ENCODE data around the gene SLU7. TPM values are rescaled to one million over a fixed set of nuclear protein-coding genes. Genes with fewer than 3 reads are reported as not detected.

SLU7 gene
- total RNA-seq: 30.4 and 44.3 TPM in 2 replicates

DNA sequence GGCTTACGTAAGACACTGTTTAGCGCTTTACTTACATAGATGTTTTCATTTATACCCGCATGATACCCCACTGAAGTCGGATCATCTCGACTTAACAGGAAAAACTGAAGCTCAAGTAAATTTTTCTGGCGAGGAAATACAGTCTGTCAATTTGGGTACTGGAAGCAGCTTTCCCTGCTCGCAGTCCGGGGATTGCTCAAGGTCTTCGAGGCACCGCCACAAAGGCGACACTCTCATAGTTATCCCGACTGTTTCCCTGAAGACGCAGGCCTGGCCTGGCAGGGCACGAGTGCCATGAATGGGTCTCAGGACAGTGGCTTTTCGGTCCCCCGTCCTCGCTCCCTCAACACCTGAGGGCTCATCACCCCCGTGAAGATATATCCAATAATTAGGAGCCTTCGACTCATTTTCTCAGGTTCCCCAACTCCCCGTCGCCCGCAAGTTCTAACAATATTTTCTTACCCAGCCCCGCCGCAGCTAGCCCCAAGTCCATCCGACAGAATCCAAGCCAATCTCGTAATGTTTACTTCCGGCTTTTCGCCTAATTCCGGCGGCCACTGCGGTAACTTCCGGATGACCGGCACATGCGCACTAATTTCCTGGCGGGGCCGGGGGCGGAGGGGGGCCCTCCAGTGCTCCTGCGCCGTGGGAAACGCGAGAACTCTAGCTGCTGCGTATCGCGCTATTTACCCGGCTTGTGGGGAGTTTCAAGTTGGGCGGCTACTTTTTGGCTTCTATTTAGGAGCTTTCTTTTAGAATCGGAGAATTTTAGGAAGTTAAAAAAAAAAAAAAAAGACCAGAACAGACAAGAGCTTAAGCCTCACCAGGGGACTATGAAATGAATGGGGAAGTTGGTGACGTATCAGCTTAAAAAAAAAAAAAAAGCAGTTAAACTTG is at the start of gene SLU7:
SLU7 (minus strand) TSS at position 521 of the 897 bp plus-strand sequence. CDS start 3,787 bp downstream, outside the sequence.

DNA sequence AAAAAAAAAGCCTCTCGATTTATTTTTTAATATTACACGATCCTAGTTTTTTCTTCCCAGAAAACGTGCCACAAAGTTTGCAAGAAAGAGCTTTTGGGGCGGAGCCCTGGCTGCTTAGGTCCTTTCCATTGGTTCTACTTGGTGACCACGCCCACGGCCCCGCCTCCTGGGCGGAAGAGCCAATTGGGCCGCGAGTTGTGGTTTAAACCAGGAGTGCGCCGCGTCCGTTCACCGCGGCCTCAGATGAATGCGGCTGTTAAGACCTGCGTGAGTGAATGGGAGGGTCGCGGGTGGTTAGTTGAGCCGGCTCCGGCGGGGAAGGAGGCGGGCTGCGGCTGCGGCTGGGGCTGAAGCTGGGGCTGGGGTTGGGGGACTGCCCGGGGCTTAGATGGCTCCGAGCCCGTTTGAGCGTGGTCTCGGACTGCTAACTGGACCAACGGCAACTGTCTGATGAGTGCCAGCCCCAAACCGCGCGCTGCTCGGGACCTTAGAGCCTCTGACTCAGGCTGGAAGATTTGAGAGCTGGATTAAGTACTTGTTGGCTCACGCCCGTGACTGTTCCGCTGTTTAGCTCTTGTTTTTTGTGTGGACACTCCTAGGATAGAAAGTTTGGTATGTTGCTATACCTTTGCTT is 2.9 kb upstream of the SLU7 start, which contains the start of gene PTTG1:
PTTG1 (plus strand) TSS at position 231 of the 634 bp plus-strand sequence. CDS start 458 bp downstream, outside the sequence.

DNA sequence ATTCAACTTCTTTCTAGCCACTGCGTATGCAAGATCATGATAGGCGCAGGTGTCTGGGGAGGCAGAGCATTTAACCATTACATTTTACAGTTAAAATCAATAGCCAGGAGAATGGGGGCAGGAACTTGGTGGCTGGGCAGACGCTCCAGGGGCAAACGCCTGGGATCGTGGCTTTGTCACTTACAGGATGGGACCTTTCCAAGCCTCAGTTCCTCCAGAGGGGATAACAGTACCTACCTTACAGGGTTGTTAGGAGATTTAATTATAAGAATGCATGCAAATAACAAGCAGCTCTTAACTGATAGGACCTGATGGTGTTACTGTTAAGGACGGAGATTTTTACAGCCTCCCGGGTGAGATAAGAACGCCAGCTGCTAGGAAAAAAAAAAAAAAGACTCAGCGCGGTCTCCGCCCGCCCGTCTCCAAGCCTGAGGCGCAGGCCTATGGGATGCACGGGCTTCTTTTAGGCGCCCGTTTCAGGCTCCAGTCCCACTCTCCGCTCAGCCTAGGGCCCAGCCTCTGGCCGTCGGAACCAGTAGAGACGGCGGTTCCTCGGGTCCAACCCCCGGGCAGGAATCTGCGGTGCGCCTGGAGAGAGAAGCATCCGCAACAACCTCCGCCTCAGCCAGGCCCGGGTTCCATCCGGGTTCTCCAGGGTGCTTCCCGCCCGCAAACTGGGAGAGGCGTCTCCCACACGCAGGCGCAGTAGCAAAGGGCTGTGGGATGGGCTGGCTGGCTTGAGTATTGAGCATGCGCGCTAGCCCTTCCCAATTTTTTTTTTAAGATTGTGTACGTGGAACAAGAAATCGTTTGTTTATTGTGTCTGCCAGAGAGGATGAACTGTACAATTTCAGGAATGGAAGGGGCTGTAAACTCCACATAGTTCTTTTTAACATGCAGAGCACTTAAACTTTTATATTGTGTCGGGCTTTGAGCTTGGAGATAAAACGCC is 19.2 kb downstream of the SLU7 start, which contains the start of gene FAM200C:
FAM200C (minus strand) TSS at position 653 of the 952 bp plus-strand sequence. CDS start 4,564 bp downstream, outside the sequence.

DNA sequence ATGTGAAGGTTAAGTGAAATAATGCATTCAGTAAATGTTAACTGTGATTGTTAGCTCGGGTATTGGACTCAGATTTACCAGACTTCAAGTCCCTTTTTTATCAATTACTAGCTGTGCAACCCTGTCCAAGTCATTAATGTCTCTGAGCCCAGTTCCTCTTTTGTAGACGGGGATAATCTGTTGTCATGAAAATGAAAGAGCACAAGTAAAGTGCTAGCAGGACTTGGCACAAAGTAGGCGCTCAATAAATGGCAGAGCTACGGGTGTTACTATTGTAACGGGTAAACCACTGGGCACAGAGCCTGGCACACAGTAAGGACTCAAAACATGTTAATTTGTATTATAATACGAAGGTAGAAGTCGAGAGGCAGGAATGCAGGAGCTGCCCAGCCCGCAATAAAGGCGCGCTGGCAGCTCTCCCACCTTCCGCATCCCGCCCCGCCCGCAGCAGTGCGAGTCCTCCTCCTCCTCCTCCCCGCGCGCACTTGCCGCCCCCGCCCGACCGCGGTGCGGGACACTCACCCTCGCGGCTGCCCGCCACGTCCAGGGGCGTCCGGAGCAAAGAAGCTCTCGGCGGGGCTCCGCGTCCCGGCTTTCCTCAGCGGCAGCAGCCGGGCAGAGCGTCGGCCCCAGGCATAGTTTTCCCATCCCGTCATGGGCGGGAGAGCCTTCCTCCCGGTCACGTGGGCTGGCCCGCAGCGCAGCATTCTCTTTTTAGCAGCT is 48.7 kb downstream of the SLU7 start, which contains the start of gene C1QTNF2:
C1QTNF2 (minus strand) TSS at position 637 of the 723 bp plus-strand sequence. CDS start 15,615 bp downstream, outside the sequence.

Other genes starting within 250 kb of the SLU7 start
- gene FABP6, start 189.6 kb downstream of the SLU7 start, total RNA-seq: not detected in 2 replicates
- gene CCNJL, start 106.5 kb downstream of the SLU7 start, total RNA-seq: 0.52 and 1.4 TPM in 2 replicates
- 0.17 and 0.98 TPM in 2 replicates for gene C1QTNF2, start 48.5 kb downstream of the SLU7 start, total RNA-seq
- gene FAM200C, start 19.0 kb downstream of the SLU7 start, total RNA-seq: 4.5 and 7.2 TPM in 2 replicates
- 12.8 and 48.7 TPM in 2 replicates for gene PTTG1, start 2.8 kb upstream of the SLU7 start, total RNA-seq

Data from smooth muscle cell of the pulmonary artery (primary cell).